ENCODE results near the gene RMRP.

The RMRP gene

GRCh38 chr9:35695943-35696401 lies 38.2 kb upstream of the RMRP start:
- no peaks in the 10 kb centered on the region for H3K27me3 ChIP-seq (replicated peaks; ENCODE audit: control insufficient read depth, insufficient read depth, low read length)
- no peak overlapping the region for H3K4me3 ChIP-seq (replicated peaks; ENCODE audit: low read depth, low read length)
- peaks cover 33% of the 10 kb centered on the region for H3K36me3 ChIP-seq (ENCODE audit: control insufficient read depth, insufficient read depth, low read length)
- TF ChIP-seq CTCF (IDR thresholded peaks at IDR 0.05; ENCODE audit: insufficient read depth, low read length, poor library complexity, severe bottlenecking) = no peak
- no peak for DNase-seq (ENCODE audit: extremely low read depth, insufficient read length)

GRCh38 chr9:35691757-35692301 lies 34.0 kb upstream of the RMRP start:
- no peak overlapping the region for H3K4me3 ChIP-seq (replicated peaks; ENCODE audit: low read depth, low read length)
- no peak for TF ChIP-seq CTCF (IDR thresholded peaks at IDR 0.05; ENCODE audit: insufficient read depth, low read length, poor library complexity, severe bottlenecking)

DNA sequence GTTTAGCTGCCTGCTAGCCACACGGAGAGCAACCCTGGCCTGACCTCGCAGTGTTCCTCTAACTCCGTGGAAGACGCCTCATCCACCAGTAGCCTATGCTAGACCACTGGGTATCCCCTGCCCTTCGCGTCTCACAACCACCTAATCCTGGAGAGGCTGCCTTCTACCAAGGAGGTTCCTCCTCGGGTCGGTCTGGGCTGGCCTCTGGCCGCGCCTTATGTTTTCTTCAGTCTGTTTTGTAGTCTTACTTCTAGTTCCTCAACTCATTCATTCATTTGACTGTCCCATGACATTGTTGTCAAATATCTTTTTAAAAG lies 33.5 kb upstream of the RMRP start:
- H3K4me3 ChIP-seq (replicated peaks; ENCODE audit: low read depth, low read length) = peak overlapping the region; percentile 71
- no peaks in the 10 kb centered on the region for H3K27me3 ChIP-seq (replicated peaks; ENCODE audit: control insufficient read depth, insufficient read depth, low read length)
- H3K36me3 ChIP-seq (ENCODE audit: control insufficient read depth, insufficient read depth, low read length) = peaks cover 3% of the 10 kb centered on the region
- no peak for TF ChIP-seq CTCF (IDR thresholded peaks at IDR 0.05; ENCODE audit: insufficient read depth, low read length, poor library complexity, severe bottlenecking)
- DNase-seq (ENCODE audit: extremely low read depth, insufficient read length) = no peak

More at GRCh38 chr9:35691757-35692301, 34.0 kb upstream of the RMRP start:
- DNase-seq (ENCODE audit: extremely low read depth, insufficient read length) = no peak
- Histone ChIP-seq H3K36me3 (ENCODE audit: control insufficient read depth, insufficient read depth, low read length) (peaks cover 6% of the 10 kb centered on the region), H3K27me3 (replicated peaks; ENCODE audit: control insufficient read depth, insufficient read depth, low read length) (no peaks in the 10 kb centered on the region)

- H3K4me3 ChIP-seq (replicated peaks; ENCODE audit: low read depth, low read length) = peak overlapping the region; percentile 71
- no peaks in the 10 kb centered on the region for H3K27me3 ChIP-seq (replicated peaks; ENCODE audit: control insufficient read depth, insufficient read depth, low read length)
- no peaks in the 10 kb centered on the region for H3K36me3 ChIP-seq (ENCODE audit: control insufficient read depth, insufficient read depth, low read length)
- no peak for TF ChIP-seq CTCF (IDR thresholded peaks at IDR 0.05; ENCODE audit: insufficient read depth, low read length, poor library complexity, severe bottlenecking)
- no peak for DNase-seq (ENCODE audit: extremely low read depth, insufficient read length)
Observed at GRCh38 chr9:35690614-35691333, 33.0 kb upstream of the RMRP start.

- TF ChIP-seq CTCF (IDR thresholded peaks at IDR 0.05; ENCODE audit: insufficient read depth, low read length, poor library complexity, severe bottlenecking) = no peak
- DNase-seq (ENCODE audit: extremely low read depth, insufficient read length) = no peak
- H3K27me3 ChIP-seq (replicated peaks; ENCODE audit: control insufficient read depth, insufficient read depth, low read length) = no peaks in the 10 kb centered on the region
- peak overlapping the region; percentile 71 for H3K4me3 ChIP-seq (replicated peaks; ENCODE audit: low read depth, low read length)
- H3K36me3 ChIP-seq (ENCODE audit: control insufficient read depth, insufficient read depth, low read length) = no peaks in the 10 kb centered on the region
Observed at GRCh38 chr9:35690294-35690613, 32.4 kb upstream of the RMRP start.
